WTC11 (cell line): ENCODE results near the gene EPSTI1. TPM values are rescaled to one million over a fixed set of nuclear protein-coding genes. Genes with fewer than 3 reads are reported as not detected.

Experiments
- ATAC-seq: fragments of 200-7000 bp; cut with Tn5 transposase; 2 replicates; pipeline ENCODE4 v1.10.0; 2021; ENCODE audit warnings: mild to moderate bottlenecking, moderate library complexity
- CTCF ChIA-PET: fragments of 300-600 bp; sonication (Branson Sonifier 250); formaldehyde crosslinking; loops from one replicate; lab custom pipeline; 2021; ENCODE audit warnings: antibody characterized with exemption; lab: Charles Lee
- POLR2A ChIA-PET: fragments of 350-600 bp; sonication (Branson Sonifier 250); formaldehyde crosslinking; loops from one replicate; lab custom pipeline; 2021; ENCODE audit warnings: antibody characterized with exemption; lab: Charles Lee
- DNase-seq: peaks from one replicate; pipeline ENCODE4 v3.0.0; 2021; ENCODE audit warnings: low spot score
- H3K27ac Mint-ChIP-seq: 2 replicates; pipeline ENCODE4 v1.8.0; 2021; ENCODE audit warnings: mixed read lengths
- H3K27me3 Mint-ChIP-seq: 2 replicates; pipeline ENCODE4 v1.8.0; 2021; ENCODE audit warnings: low read depth, mild to moderate bottlenecking, moderate library complexity, mixed read lengths
- H3K36me3 Mint-ChIP-seq: 2 replicates; pipeline ENCODE4 v1.8.0; 2021; ENCODE audit warnings: mixed read lengths
- H3K4me1 Mint-ChIP-seq: 2 replicates; pipeline ENCODE4 v1.8.0; 2022; ENCODE audit warnings: mixed read lengths
- H3K4me3 Mint-ChIP-seq: 2 replicates; pipeline ENCODE4 v1.8.0; 2021; ENCODE audit warnings: mild to moderate bottlenecking, moderate library complexity, mixed read lengths
- H3K9me3 Mint-ChIP-seq: 2 replicates; pipeline ENCODE4 v1.8.0; 2021; ENCODE audit warnings: mixed read lengths
- CREB1 ChIP-seq: sonication (generic); formaldehyde crosslinking; IDR thresholded peaks from 2 replicates; pipeline ENCODE4 v1.8.0; 2023; ENCODE audit warnings: mild to moderate bottlenecking, missing genetic modification reagents
- E2F1 ChIP-seq: sonication (generic); formaldehyde crosslinking; IDR thresholded peaks from 2 replicates; pipeline ENCODE4 v1.8.0; 2022; ENCODE audit warnings: mild to moderate bottlenecking, missing genetic modification reagents
- GABPB1 ChIP-seq: sonication (generic); formaldehyde crosslinking; IDR thresholded peaks from 2 replicates; pipeline ENCODE4 v1.8.1; 2023; ENCODE audit warnings: mild to moderate bottlenecking, missing genetic modification reagents
- IRF1 ChIP-seq: sonication (generic); formaldehyde crosslinking; IDR thresholded peaks from 2 replicates; pipeline ENCODE4 v1.8.0; 2023; ENCODE audit warnings: missing genetic modification reagents
- MXD4 ChIP-seq: fragments of 250-450 bp; sonication (Bioruptor Pico); IDR thresholded peaks from 2 replicates; pipeline ENCODE4 v1.8.0; 2021; ENCODE audit warnings: mild to moderate bottlenecking, moderate library complexity, borderline replicate concordance
- NFYB ChIP-seq: sonication (generic); formaldehyde crosslinking; conservative IDR thresholded peaks from 2 replicates; pipeline ENCODE4 v1.8.0; 2022; ENCODE audit warnings: low read depth, missing genetic modification reagents
- OVOL2 ChIP-seq: fragments of 250-450 bp; sonication (Bioruptor Pico); IDR thresholded peaks from 2 replicates; pipeline ENCODE4 v1.9.0; 2021; ENCODE audit warnings: mild to moderate bottlenecking, borderline replicate concordance
- PREB ChIP-seq: sonication (generic); formaldehyde crosslinking; IDR thresholded peaks from 2 replicates; pipeline ENCODE4 v1.8.1; 2022; ENCODE audit warnings: mild to moderate bottlenecking, missing genetic modification reagents, moderate library complexity, borderline replicate concordance
- PRRX2 ChIP-seq: fragments of 250-450 bp; sonication (Bioruptor Pico); IDR thresholded peaks from 2 replicates; pipeline ENCODE4 v1.8.0; 2021; ENCODE audit warnings: mild to moderate bottlenecking
- ZNF121 ChIP-seq: sonication (generic); formaldehyde crosslinking; IDR thresholded peaks from 2 replicates; pipeline ENCODE4 v1.8.0; 2023; ENCODE audit warnings: missing genetic modification reagents
- ZNF532 ChIP-seq: fragments of 250-450 bp; sonication (Bioruptor Pico); IDR thresholded peaks from 2 replicates; pipeline ENCODE4 v1.9.0; 2021; ENCODE audit warnings: mild to moderate bottlenecking, borderline replicate concordance
- total RNA-seq: library from RNA; stranded (reverse); gene quantifications from 3 replicates; pipeline ENCODE4 v1.2.3, GENCODE V29; 2021
- TF ChIP-seq, protein P1 (sequence below): sonication (generic); formaldehyde crosslinking; IDR thresholded peaks from 2 replicates; pipeline ENCODE4 v1.8.0; 2022; ENCODE audit warnings: missing genetic modification reagents
- TF ChIP-seq, protein P2 (sequence below): sonication (generic); formaldehyde crosslinking; IDR thresholded peaks from 2 replicates; pipeline ENCODE4 v1.8.0; 2022; ENCODE audit warnings: mild to moderate bottlenecking, missing genetic modification reagents
- TF ChIP-seq, protein P3 (sequence below): fragments of 250-450 bp; sonication (Bioruptor Pico); IDR thresholded peaks from 2 replicates; pipeline ENCODE4 v1.8.0; 2021; ENCODE audit warnings: mild to moderate bottlenecking
- TF ChIP-seq, protein P4 (sequence below): fragments of 250-450 bp; sonication (Bioruptor Pico); conservative IDR thresholded peaks from 2 replicates; pipeline ENCODE4 v1.9.0; 2021; ENCODE audit warnings: mild to moderate bottlenecking

EPSTI1 gene
- total RNA-seq, 1 experiment from 2014 or later = 2.1 TPM

DNA sequence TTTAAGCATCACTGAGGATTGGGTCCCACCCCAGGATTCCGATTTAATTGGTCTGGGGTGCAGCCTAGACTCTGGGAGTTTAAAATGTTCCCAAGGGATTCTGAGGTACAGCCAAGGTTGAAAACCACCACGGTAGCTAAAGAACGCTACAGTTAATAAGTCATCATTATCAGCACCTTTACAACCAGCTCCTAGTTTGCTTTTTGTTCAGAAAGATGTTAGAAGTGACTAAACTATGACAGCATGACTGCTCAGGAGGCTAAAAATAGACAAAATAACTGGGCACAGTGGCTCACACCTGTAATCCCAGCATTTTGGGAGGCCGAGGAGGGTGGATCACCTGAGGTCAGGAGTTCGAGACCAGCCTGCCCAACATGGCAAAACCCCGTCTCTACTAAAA is 11.7 kb upstream of the EPSTI1 start (continued):
- TF ChIP-seq E2F1 (CRISPR knock-in tag) (no peak), PRRX2 (CRISPR knock-in tag) (no peak), CREB1 (no peak), IRF1 (CRISPR knock-in tag) (no peak), OVOL2 (CRISPR knock-in tag) (no peak)
- TF ChIP-seq, protein P1, sequence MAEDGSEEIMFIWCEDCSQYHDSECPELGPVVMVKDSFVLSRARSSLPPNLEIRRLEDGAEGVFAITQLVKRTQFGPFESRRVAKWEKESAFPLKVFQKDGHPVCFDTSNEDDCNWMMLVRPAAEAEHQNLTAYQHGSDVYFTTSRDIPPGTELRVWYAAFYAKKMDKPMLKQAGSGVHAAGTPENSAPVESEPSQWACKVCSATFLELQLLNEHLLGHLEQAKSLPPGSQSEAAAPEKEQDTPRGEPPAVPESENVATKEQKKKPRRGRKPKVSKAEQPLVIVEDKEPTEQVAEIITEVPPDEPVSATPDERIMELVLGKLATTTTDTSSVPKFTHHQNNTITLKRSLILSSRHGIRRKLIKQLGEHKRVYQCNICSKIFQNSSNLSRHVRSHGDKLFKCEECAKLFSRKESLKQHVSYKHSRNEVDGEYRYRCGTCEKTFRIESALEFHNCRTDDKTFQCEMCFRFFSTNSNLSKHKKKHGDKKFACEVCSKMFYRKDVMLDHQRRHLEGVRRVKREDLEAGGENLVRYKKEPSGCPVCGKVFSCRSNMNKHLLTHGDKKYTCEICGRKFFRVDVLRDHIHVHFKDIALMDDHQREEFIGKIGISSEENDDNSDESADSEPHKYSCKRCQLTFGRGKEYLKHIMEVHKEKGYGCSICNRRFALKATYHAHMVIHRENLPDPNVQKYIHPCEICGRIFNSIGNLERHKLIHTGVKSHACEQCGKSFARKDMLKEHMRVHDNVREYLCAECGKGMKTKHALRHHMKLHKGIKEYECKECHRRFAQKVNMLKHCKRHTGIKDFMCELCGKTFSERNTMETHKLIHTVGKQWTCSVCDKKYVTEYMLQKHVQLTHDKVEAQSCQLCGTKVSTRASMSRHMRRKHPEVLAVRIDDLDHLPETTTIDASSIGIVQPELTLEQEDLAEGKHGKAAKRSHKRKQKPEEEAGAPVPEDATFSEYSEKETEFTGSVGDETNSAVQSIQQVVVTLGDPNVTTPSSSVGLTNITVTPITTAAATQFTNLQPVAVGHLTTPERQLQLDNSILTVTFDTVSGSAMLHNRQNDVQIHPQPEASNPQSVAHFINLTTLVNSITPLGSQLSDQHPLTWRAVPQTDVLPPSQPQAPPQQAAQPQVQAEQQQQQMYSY (CRISPR knock-in tag) = no peak

GRCh38 chr13:43003010-43003409 is 11.0 kb upstream of the EPSTI1 start:
- no peak for ATAC-seq
- no peak for DNase-seq
- ChIA-PET CTCF (no interaction called here), POLR2A (no interaction called here)
- Mint-ChIP-seq H3K4me1 (peaks cover 18% of the 10 kb centered on the region), H3K27me3 (no peaks in the 10 kb centered on the region), H3K4me3 (no peak overlapping the region), H3K27ac (no peak overlapping the region), H3K9me3 (no peaks in the 10 kb centered on the region), H3K36me3 (no peaks in the 10 kb centered on the region)
- TF ChIP-seq PREB (CRISPR knock-in tag) = no peak
- TF ChIP-seq, protein P2, sequence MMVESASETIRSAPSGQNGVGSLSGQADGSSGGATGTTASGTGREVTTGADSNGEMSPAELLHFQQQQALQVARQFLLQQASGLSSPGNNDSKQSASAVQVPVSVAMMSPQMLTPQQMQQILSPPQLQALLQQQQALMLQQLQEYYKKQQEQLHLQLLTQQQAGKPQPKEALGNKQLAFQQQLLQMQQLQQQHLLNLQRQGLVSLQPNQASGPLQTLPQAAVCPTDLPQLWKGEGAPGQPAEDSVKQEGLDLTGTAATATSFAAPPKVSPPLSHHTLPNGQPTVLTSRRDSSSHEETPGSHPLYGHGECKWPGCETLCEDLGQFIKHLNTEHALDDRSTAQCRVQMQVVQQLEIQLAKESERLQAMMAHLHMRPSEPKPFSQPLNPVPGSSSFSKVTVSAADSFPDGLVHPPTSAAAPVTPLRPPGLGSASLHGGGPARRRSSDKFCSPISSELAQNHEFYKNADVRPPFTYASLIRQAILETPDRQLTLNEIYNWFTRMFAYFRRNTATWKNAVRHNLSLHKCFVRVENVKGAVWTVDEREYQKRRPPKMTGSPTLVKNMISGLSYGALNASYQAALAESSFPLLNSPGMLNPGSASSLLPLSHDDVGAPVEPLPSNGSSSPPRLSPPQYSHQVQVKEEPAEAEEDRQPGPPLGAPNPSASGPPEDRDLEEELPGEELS (CRISPR knock-in tag) = no peak
- no peak for TF ChIP-seq E2F1 (CRISPR knock-in tag)

GRCh38 chr13:43002021-43002420 is 10.0 kb upstream of the EPSTI1 start:
- peaks cover 15% of the 10 kb centered on the region for H3K4me1 Mint-ChIP-seq
- no peaks in the 10 kb centered on the region for H3K36me3 Mint-ChIP-seq
- CTCF ChIA-PET = no interaction called here
- no peak for TF ChIP-seq NFYB
- TF ChIP-seq ZNF121 = no peak
- TF ChIP-seq GABPB1 (CRISPR knock-in tag) = no peak
- TF ChIP-seq MXD4 = no peak
- TF ChIP-seq ZNF532 (CRISPR knock-in tag) = no peak
- TF ChIP-seq, protein P3, sequence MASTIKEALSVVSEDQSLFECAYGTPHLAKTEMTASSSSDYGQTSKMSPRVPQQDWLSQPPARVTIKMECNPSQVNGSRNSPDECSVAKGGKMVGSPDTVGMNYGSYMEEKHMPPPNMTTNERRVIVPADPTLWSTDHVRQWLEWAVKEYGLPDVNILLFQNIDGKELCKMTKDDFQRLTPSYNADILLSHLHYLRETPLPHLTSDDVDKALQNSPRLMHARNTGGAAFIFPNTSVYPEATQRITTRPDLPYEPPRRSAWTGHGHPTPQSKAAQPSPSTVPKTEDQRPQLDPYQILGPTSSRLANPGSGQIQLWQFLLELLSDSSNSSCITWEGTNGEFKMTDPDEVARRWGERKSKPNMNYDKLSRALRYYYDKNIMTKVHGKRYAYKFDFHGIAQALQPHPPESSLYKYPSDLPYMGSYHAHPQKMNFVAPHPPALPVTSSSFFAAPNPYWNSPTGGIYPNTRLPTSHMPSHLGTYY (CRISPR knock-in tag) = no peak
- TF ChIP-seq, protein P4, sequence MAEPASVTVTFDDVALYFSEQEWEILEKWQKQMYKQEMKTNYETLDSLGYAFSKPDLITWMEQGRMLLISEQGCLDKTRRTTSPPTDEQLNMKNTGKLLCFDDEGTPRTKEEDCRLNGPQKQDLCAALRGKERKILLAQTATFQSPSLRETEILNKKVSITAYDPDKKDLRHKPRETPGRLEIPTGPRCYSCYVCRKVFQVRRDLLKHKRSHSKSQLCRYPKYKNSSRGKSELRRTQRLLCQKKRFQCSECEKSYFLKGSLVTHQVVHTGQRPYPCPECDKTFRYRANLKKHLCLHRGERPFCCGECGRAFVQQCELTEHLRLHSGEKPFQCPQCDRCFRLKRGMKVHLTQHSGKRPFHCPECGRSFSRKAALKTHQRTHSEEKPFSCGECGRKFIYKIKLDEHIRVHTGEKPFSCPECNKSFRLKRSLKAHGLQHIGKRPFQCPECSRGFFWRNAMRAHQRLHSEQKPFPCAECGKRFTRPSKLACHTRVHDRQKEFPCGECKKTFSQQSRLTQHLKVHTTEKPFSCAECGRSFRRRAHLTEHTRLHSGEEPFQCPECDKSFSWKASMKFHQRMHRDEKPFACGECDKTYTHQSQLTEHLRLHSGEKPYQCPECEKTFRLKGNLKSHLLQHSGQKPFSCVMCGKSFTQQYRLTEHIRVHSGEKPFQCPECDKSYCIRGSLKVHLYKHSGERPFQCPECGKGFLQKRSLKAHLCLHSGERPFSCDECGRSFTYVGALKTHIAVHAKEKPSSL = no peak

More at GRCh38 chr13:43002021-43002420, 10.0 kb upstream of the EPSTI1 start:
- DNase-seq (no peak), ATAC-seq (no peak)
- Mint-ChIP-seq H3K27ac (no peak overlapping the region), H3K4me3 (no peak overlapping the region), H3K9me3 (no peaks in the 10 kb centered on the region), H3K27me3 (no peaks in the 10 kb centered on the region)
- POLR2A ChIA-PET = no interaction called here
